ENCODE data around the gene KIF4A. TPM values are rescaled to one million over a fixed set of nuclear protein-coding genes. Genes with fewer than 3 reads are reported as not detected.

KIF4A gene
- total RNA-seq, 1 donor from 2014 or later, result 3.0 TPM

- H3K27ac Mint-ChIP-seq (ENCODE audit: unreplicated experiment), result peak overlapping the region; percentile 75
- no peak for TF ChIP-seq EZH2 (IDR thresholded peaks at IDR 0.05; ENCODE audit: insufficient read depth, low read length)
- no peak for TF ChIP-seq CTCF (IDR thresholded peaks at IDR 0.05; ENCODE audit: insufficient read depth, low read depth, low read length)
- no peaks in the 10 kb centered on the region for H3K27me3 Mint-ChIP-seq (ENCODE audit: low read depth, unreplicated experiment)
- Histone ChIP-seq H3K4me2 (ENCODE audit: low read length) (peak overlapping the region; percentile 88), H3K27ac (ENCODE audit: low read depth, low read length) (peak overlapping the region; percentile 47), H3K4me3 (ENCODE audit: insufficient read depth, low read depth, low read length) (peak overlapping the region; percentile 78), H3K79me2 (ENCODE audit: insufficient read depth, low read length) (peaks cover 51% of the 10 kb centered on the region), H3K9ac (ENCODE audit: low read length) (peak overlapping the region; percentile 87), H3K27me3 (ENCODE audit: insufficient read depth, low read length) (no peaks in the 10 kb centered on the region), H2AFZ (ENCODE audit: low read depth, low read length) (peak overlapping the region; percentile 84), H3K36me3 (ENCODE audit: insufficient read depth, low read length) (no peaks in the 10 kb centered on the region), H3K4me1 (ENCODE audit: insufficient read depth, low read length) (peaks cover 7% of the 10 kb centered on the region), H3K9me3 (ENCODE audit: insufficient read depth, low read depth, low read length) (no peaks in the 10 kb centered on the region), H4K20me1 (ENCODE audit: insufficient read depth, low read length) (no peaks in the 10 kb centered on the region)
- H3K36me3 Mint-ChIP-seq (ENCODE audit: low read depth, unreplicated experiment), result no peaks in the 10 kb centered on the region
- H3K9me3 Mint-ChIP-seq (ENCODE audit: unreplicated experiment), result no peaks in the 10 kb centered on the region
- no peak for DNase-seq (ENCODE audit: low read depth)
- H3K4me3 Mint-ChIP-seq (ENCODE audit: unreplicated experiment), result peak overlapping the region; percentile 89
- FAIRE-seq, result peak; percentile 29
- no peaks in the 10 kb centered on the region for H3K4me1 Mint-ChIP-seq (ENCODE audit: low read depth, unreplicated experiment)
Observed at GRCh38 chrX:70289168-70289792, 624 bp upstream of the KIF4A start.

GRCh38 chrX:70292788-70293187, 2.9 kb downstream of the KIF4A start:
- Histone ChIP-seq H3K27me3 (ENCODE audit: insufficient read depth, low read length) (no peaks in the 10 kb centered on the region), H3K27ac (ENCODE audit: low read depth, low read length) (no peak overlapping the region), H3K4me1 (ENCODE audit: insufficient read depth, low read length) (peaks cover 7% of the 10 kb centered on the region), H3K9ac (ENCODE audit: low read length) (no peak overlapping the region), H3K9me3 (ENCODE audit: insufficient read depth, low read depth, low read length) (no peaks in the 10 kb centered on the region), H3K36me3 (ENCODE audit: insufficient read depth, low read length) (no peaks in the 10 kb centered on the region), H3K4me2 (ENCODE audit: low read length) (peak overlapping the region; percentile 88), H2AFZ (ENCODE audit: low read depth, low read length) (no peak overlapping the region), H3K4me3 (ENCODE audit: insufficient read depth, low read depth, low read length) (no peak overlapping the region), H4K20me1 (ENCODE audit: insufficient read depth, low read length) (no peaks in the 10 kb centered on the region), H3K79me2 (ENCODE audit: insufficient read depth, low read length) (peaks cover 78% of the 10 kb centered on the region)
- H3K4me1 Mint-ChIP-seq (ENCODE audit: low read depth, unreplicated experiment), result no peaks in the 10 kb centered on the region
- DNase-seq (ENCODE audit: low read depth) (no peak), FAIRE-seq (no peak)
- no peaks in the 10 kb centered on the region for H3K27me3 Mint-ChIP-seq (ENCODE audit: low read depth, unreplicated experiment)
- H3K27ac Mint-ChIP-seq (ENCODE audit: unreplicated experiment), result no peak overlapping the region
- H3K4me3 Mint-ChIP-seq (ENCODE audit: unreplicated experiment), result no peak overlapping the region
- TF ChIP-seq EZH2 (IDR thresholded peaks at IDR 0.05; ENCODE audit: insufficient read depth, low read length) (no peak), CTCF (IDR thresholded peaks at IDR 0.05; ENCODE audit: insufficient read depth, low read depth, low read length) (no peak)
- H3K36me3 Mint-ChIP-seq (ENCODE audit: low read depth, unreplicated experiment), result no peaks in the 10 kb centered on the region
- H3K9me3 Mint-ChIP-seq (ENCODE audit: unreplicated experiment), result no peaks in the 10 kb centered on the region

- DNase-seq (ENCODE audit: low read depth), result no peak
- Mint-ChIP-seq H3K9me3 (ENCODE audit: unreplicated experiment) (no peaks in the 10 kb centered on the region), H3K4me1 (ENCODE audit: low read depth, unreplicated experiment) (no peaks in the 10 kb centered on the region), H3K27me3 (ENCODE audit: low read depth, unreplicated experiment) (no peaks in the 10 kb centered on the region), H3K4me3 (ENCODE audit: unreplicated experiment) (no peak overlapping the region), H3K27ac (ENCODE audit: unreplicated experiment) (no peak overlapping the region), H3K36me3 (ENCODE audit: low read depth, unreplicated experiment) (no peaks in the 10 kb centered on the region)
- H3K4me2 ChIP-seq (ENCODE audit: low read length), result peak overlapping the region; percentile 88
- no peaks in the 10 kb centered on the region for H3K27me3 ChIP-seq (ENCODE audit: insufficient read depth, low read length)
- no peak overlapping the region for H3K27ac ChIP-seq (ENCODE audit: low read depth, low read length)
- H3K79me2 ChIP-seq (ENCODE audit: insufficient read depth, low read length), result peaks cover 86% of the 10 kb centered on the region
- peak overlapping the region; percentile 10 for H3K4me3 ChIP-seq (ENCODE audit: insufficient read depth, low read depth, low read length)
- no peak for FAIRE-seq
- no peaks in the 10 kb centered on the region for H3K36me3 ChIP-seq (ENCODE audit: insufficient read depth, low read length)
- H2AFZ ChIP-seq (ENCODE audit: low read depth, low read length), result no peak overlapping the region
- H4K20me1 ChIP-seq (ENCODE audit: insufficient read depth, low read length), result no peaks in the 10 kb centered on the region
- peaks cover 7% of the 10 kb centered on the region for H3K4me1 ChIP-seq (ENCODE audit: insufficient read depth, low read length)
- no peak overlapping the region for H3K9ac ChIP-seq (ENCODE audit: low read length)
- H3K9me3 ChIP-seq (ENCODE audit: insufficient read depth, low read depth, low read length), result no peaks in the 10 kb centered on the region
- no peak for TF ChIP-seq CTCF (IDR thresholded peaks at IDR 0.05; ENCODE audit: insufficient read depth, low read depth, low read length)
- no peak for TF ChIP-seq EZH2 (IDR thresholded peaks at IDR 0.05; ENCODE audit: insufficient read depth, low read length)
Observed at GRCh38 chrX:70293621-70294020, 3.7 kb downstream of the KIF4A start.

All from astrocyte (in vitro differentiated cells and primary cell).